Fibroblast of peridontal ligament (primary cell): ENCODE data around the gene HIVEP3.
"Not testable (repeated sequence)": the region's sequence is repeated elsewhere in the genome, so short reads cannot be mapped to it uniquely, and the experiment has no call there.

Experiments
- DNase-seq: peaks from one replicate; pipeline ENCODE4 v3.0.0-alpha.2; 2010; ENCODE audit errors: extremely low read depth

The HIVEP3 gene

DNA sequence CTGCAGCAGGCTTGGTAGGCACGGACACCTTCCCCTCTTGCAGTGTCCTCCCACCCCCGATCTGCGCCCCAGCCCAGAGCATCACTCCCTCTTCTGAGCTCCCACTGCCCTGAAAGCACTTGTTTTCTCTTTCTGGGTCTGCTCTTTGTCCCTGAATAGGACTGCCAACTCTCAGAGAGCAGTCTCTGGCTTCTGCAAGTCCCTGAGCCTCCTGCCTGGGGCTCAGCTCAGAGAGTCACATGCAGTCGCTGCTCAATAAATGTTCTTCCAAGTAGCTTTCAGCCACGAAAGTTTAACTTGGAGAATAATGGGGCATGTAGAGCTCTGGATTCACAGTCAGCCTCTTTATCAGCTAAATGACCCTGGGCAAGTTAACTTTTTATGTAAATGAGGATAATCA lies 205.6 kb downstream of the HIVEP3 start:
- DNase-seq: no peak

DNA sequence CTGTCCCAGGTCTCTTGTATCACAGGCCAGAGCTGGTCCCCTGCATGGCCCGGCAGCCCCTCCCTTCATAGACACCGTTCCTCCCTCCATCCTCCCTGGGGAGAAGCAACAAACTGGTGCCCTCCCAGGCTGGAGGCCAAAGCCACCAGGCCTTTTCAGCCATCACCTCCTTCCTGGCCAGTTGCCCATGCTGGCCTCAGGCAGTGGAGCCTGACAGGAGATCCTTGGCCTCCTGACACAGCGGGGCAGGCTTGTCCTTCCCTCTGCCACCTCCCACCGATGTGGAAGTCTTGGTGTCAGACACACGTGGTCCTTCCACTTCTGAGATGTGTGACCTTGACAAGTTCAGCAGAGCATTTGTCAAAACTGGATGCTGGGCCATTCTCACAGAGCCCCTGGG lies 206.0 kb downstream of the HIVEP3 start:
- no peak for DNase-seq

DNA sequence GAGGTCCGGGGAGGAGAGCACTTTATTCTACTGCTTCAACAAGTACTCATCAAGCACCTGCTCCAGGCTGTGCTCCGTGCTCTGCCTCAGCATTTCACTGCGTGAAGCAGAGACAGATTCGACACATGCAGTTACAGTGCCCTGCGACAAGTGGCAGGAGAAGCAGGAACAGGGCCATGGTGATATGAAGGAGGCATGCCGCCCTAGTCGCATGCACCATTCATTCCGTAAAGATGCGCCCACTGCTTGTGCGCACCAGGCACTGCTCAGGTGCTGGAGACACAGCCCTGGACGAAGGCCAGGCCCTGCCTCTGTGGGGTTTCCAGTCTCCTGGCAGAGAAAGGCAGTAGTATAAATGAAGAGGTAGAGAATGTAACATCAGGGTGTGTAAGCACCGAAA lies 206.6 kb downstream of the HIVEP3 start:
- no peak for DNase-seq

DNA sequence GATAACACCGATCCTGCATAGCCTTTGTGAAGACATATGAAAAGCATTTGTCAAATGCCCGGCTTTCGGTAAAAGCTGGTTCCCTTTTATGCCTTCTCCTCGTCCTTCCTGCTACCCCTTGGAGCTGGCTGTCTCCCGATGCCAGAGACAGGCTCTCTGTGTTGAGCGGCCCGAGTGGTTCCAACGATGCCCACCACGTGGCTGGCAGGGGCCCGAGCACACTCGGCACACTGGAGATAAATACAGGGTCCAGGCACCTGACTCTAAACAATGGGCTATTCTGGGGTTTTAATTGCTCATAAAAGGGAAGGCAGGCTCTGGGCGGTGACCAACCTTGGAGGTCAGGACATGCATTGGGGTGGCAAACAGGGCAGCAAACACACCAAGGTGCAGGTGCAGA lies 207.1 kb downstream of the HIVEP3 start:
- no peak for DNase-seq

DNA sequence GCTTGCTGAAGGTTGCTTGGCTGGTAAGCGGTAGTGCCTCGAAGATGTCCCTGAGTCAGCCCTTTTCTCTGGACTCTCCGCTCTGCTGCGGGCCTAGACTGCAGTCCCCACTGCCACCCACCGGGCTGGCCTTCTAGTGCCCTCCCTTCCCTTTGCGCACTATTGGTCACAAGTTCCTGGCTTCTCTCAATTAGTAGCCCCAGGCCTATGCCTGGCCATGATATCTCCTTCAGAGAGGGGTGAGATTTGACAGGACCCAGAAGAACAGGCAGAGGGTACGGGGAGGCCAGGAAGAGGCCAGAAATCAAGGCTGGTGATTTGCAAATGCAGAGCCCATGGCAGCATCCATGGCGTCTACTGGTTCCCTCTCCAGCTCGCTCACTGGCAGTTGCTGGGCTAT lies 207.7 kb downstream of the HIVEP3 start:
- DNase-seq: no peak

DNA sequence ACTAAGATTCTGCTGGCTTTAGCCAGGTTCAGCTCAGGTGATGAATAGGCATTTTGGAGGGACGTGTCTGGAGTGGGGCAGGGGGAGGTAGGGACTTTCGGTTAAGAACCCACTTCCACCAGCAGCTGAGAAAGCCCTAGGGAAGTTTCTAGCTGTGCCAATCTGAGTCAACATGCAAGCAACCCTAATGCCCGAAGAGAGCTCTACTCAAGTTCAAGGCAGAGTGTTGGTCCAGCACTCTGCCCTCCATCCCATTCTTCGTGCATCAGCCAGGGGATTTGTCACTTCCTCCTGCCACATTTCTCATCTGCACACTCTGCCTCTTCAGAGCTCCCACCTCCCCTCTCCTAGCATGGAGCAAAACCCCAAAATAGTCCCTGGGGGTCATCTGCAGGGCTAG lies 208.8 kb downstream of the HIVEP3 start:
- DNase-seq: no peak

DNA sequence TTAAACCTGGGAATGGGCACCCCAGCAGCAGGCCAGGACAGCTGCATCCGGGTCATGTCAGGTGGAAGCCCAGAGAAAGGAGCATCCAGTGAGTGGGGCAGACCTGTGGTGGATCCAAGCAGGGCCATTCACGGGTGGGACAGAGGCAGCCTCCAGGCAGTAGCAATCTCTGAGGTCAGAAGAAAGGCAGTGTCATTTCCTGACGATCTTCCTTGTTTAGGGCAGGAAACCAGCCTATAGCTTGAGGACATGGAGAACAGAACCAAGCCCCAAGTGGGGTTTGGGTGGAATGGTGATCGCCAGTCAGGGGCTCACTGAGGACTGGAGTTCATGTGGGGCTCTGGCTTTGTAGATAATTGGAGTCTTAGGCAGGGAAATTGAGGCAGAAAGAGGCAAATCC lies 209.4 kb downstream of the HIVEP3 start:
- DNase-seq: no peak

DNA sequence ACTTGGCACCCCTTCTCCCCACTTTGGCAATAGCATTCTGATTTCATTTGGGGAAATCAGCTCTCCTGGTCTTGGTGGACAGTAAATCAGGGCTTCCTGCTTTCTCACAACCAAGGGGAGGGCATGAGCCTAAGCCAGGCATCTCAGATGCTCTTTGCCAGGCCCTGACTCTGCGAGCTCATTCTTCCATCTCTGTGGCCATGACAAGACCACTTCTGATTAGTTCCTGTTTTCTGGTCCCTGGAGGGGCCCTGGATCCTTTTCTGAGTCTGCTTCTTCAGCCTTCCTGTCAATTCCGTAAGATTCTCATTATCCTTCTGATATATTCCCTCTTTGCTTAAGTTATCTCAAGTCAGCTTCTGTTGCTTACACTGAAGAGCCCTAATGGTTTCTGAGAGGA lies 210.4 kb downstream of the HIVEP3 start:
- no peak for DNase-seq

DNA sequence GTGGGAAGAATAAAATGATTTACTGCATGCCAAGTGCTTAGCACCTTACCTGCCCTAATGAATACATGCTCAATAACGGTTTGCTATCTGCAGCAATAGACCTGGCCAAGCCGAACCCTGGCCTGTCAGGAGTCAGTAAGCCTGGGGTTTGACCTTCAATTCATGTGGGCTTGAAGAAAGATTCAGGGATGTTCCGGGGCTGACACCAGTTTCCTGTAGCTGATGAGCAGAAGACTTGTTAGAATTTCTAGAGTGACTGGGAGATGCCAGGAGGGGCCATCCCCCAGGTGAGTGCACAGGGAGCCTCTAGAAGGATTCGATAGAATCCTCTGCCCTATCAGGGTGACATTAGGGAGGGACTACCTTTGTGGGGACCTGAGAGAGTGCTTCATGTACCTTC lies 210.9 kb downstream of the HIVEP3 start:
- DNase-seq: no peak

DNA sequence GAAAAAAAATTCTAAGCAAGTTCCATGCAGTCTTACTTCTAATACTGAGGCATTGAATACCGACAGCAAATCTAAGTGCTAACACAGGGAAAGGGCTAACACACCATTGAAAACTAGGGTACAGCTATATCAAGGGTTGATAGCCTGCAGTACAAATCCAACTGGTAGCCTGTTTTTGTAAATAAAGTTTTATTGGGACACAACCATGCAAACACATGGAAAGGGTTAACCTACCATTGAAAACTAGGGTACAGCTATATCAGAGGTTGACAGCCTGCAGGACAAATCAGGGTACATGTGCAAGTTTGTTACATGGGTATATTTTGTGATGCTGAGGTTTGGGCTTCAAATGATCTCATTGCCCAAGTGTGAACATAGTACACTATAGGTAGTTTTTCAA lies 212.9 kb downstream of the HIVEP3 start:
- no peak for DNase-seq

DNA sequence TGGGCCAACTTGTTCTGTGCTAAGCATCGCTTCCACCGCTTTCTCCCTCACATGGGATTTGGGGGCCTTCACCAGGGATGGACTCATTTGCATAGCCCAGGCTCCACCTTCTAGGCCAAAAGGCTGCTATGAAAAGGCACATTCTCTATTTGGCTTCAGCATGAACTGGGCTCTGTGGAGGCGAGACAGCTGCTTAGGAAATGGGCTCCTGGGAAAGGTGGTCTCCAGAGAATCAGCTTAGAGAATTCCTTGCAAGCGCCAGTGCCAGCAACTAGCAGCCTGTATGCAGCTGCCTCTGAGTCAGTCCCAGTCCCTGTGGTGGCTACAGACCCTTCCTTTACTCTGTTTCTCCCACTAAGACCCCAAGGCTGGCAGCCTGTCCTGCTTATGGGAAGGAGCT lies 214.5 kb downstream of the HIVEP3 start:
- DNase-seq: no peak

DNA sequence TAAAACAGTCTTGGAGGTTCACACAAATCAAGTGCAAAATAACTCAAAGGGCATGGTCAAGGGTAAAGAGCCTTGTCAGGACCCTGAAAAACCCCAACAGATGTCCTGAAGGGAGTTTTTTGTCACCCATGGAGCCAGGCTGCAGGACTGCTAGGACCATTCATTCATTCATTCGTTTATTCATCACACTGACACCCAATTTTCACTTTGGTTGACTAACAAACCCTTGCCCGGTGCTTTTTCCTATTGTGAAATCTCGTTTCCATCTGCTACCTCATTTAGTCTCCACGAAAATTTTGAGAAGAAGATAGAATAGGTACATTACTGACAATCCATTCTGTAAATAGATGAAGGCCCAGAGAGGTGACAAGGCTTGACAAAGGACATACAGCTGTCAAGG lies 216.0 kb downstream of the HIVEP3 start:
- no peak for DNase-seq

DNA sequence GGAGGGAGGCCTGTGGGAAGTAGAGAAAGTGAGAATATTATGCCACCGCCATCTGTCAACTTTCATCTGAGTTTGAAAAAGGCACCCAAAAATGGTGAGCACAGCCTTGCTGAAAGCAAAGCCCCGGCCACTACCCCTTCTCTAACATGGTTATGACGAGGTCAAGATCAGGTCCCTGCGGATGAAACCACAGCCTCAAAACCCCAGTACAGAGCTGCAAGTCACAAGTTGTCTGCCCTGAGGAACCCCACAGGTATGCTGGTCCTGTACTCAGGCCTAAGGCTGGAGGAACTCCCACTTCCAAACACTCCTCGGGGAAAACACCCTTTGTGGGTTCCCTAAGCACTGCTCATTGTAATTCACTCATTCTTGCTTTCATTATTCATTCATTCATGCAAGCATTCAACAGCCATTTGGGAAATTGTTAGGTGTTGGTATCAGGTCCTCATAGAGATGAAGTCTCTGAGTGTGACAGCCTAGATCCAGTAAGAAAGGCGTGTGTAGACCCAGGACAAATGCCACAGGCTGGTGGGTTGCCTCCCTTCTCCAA lies 217.7 kb downstream of the HIVEP3 start:
- DNase-seq: no peak

DNA sequence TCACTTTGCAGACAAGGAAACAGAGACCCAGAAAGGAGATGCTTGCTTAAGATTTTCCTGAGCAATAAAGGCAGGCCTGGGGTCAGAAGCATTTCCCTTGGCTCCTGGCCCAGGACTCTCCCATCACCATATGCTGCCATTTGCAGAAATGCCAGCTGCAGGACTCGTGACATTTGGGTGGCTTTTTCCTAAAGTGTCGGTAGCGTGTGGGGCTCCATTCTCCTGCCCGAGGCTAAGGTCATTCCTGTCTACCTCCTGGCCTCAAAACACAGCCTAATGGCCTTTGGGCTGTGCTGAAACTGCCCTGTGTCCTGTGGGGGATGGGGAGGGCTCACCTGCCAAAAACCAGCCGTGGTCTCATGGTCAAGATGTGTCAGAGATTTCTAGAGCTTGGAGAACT lies 218.1 kb downstream of the HIVEP3 start:
- DNase-seq: no peak

DNA sequence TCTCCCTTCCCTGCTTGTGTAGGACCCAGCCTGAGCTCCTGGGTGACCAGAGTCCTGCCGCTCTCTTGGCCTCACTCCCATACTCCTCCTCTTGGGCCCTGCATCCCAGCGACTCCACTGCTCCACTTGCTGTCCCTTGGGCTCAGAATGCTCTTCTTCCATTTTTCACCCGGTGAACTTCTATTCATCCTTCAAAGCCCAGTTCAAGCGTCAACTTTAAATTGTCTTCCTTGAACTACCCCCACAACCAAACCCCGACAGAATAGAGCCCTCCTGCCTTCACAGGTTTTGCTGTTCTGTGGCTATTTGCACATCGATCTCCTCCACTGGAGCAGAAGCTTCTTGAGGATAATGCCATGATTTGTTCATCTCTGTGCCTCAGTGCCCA lies 218.9 kb downstream of the HIVEP3 start:
- DNase-seq: no peak

DNA sequence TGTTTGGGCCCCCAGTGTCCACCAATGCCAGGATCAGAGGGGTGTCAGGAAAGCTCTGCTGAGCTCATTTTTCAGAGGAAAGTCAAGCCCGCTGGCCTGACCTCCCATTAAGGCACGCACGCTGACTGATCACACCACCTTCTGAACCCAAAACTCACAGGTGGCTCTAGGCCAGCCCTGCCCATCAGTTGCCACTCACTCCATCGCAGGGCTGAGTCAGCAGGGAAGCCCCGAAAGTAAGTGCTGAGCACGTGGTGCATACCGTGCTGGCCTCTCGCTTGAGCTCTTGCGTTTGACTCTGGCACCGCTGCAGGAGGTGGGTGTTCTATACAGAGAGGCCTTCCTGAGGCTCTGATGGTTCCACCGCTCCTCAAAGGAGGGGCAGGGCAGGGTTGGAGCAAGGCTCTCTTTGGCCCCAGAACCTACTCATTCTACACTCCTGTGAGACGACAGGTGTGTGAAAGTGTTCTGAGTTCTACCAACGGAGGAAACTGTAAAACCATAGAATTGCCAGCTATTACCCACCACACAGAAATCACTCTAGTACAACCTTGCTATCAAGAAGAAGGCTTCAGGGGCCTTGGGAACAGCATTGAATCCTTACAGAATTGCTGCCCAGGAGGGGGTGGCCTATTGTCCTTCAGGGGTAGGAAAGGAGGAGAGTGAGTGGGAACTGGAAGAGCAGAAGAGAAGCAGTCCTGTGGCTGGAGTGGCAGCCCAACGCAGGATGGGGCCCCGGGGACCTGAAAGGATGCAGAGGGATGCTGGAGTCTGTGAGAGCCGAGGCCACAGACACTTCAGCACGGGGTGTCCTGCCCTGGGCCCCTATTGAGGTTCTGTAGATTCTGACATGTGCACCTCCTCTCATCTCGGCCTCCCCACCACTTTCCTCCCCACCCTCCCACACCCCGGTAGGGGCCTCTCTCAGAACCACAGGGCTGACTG lies 219.5 kb downstream of the HIVEP3 start:
- DNase-seq: no peak

DNA sequence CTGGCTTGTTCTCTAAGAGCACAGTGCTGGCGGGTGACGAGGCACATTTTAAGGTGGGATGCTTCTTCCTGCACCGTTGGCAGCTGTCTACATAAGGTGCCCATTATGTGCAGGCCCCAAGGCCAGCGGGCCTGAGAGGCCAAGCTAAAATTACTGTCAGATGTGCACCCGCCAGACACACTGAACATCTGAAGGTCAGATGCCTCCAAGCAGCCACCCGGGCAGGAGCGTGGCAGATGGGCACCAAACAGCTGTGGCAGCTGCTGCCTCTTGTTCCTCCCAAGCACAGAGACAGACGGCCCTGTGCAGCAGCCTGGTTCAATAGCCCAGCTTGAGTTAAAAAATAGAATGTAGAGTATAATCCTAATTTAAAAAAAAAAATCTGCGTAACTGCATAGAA lies 222.3 kb downstream of the HIVEP3 start:
- no peak for DNase-seq

DNA sequence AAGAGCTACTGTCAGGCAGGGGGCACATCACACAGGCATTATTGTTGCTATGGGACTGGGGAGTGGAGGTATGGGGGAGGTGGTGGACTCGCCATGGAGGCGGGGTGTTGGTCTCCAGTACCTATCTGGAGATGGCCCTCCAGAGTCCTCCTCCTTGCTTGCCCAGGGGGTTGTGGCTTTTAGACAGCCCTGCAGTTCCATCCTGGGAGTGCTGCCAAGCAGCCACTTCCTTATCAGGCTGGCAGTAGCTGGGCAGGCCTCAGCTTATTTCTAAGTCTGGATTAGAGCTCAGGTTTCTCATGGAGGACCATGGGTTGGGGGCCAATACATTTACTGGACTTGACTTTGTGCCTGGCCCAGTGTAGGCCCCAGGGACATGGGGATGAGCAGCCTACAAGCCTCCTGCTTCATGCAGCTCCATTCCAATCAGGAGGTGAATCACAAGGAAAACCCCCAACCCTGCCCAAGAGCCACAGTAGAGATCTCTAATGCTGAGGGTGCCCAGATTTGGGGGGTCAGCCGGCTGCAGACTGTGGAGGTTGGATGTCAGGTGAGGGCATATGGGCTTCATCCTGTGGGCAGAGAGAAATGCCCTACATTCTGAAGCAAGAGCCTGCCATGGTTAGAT lies 223.5 kb downstream of the HIVEP3 start:
- no peak for DNase-seq

DNA sequence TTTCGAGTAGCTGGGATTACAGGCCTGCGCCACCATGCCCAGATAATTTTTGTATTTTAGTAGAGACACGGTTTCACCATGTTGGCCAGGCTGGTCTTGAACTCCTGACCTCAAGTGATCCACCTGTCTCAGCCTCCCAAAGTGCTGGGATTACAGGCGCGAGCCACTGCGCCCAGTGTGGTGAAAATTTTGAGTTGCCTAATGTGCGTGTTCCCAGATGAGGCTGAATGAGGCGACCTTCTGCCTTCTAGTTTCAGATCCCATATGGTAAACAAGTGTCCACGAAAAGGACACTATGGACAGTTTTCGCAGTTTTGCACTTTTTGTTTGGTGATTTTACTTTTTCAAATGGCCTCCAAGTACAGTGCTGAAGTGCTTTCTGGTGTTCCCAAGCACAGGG lies 226.8 kb downstream of the HIVEP3 start:
- not testable (repeated sequence) for DNase-seq

DNA sequence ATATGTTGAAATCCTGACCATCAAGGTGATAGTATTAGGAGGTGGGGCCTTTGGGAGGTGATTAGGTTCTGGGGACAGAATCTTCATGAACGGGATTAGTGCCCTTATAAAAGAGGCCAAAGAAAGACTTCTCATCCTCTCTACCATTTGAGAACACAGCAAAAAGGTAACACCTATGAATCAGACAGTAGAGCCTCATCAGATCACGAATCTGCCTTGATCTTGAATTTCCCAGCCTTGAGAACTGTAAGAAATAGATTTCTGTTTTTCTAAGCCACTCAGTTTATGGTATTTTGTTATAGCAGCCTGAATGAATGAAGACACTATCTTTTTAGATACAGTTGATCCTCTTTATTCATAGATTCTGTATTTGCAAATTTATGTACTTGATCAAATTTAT lies 227.3 kb downstream of the HIVEP3 start:
- no peak for DNase-seq

DNA sequence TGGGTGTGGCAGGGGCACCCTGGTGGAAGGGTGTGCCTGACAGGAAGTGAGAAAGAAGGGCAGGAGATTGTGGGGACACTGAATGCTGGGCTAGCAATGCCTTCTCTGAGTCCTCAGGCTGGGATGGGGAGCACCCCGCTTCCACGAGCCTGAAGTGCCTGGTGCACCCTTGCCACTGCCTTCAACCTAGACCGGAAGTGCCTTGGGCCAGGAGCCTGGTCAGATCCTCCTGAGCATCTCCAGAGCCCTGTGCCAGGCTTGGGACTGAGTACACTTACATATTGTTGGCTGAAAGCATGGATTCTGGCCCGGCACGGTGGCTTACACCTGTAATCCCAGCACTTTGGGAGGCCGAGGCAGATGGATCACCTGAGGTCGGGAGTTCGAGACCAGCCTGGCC lies 228.4 kb downstream of the HIVEP3 start:
- no peak for DNase-seq

DNA sequence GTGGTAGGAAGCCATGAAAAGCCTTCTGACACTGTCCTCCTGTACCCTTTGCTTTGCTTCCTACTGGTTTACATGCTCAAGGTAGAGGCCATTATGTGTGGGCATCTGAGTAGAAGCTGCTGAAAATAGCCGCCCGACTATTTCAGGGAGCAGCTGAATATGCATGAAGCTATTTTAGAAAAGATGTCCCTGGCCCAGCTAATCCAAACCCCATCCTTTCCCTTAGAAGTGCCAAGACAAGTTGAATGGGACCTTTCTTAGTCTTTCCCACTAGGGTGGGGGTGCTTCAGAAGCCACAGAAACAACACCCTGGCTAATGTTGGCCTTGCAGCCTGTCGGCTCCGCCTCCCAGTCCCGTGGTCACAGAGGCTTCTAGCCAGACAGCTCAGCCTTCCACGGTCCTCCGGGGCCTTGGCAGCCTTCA lies 229.2 kb downstream of the HIVEP3 start:
- no peak for DNase-seq

DNA sequence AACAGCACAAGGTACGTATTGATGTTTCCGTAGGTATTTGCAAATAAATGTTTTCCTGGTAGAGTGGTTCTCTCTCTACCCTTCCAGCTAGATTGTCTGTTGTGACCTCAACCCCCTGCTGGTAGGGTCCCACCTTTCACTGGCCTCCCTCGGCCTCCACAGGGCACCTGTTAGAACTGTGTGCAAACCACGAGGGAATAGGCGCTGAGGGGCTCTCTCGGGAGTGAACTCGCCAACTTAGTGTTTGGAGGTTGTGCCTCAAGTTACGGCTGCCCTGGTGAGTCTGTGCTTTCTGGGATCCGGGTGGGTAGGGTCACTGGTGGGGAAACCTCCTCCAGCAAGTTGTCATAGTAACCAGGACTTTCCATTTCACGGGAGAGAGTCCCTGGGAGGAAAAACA lies 229.6 kb downstream of the HIVEP3 start:
- no peak for DNase-seq
